ENCODE results near the gene GPRC5D. TPM values are rescaled to one million over a fixed set of nuclear protein-coding genes. Genes with fewer than 3 reads are reported as not detected.

Gene GPRC5D
- polyA plus RNA-seq, 3 donors = 0.49 TPM; not detected in 2

GRCh38 chr12:12998248-12998647 is 46.3 kb upstream of the GPRC5D start:
- Mint-ChIP-seq H3K4me1 (peaks cover 68% of the 10 kb centered on the region), H3K9me3 (no peaks in the 10 kb centered on the region), H3K27ac (no peak overlapping the region), H3K27me3 (ENCODE audit: low read depth in 3 of 3) (no peaks in the 10 kb centered on the region), H3K36me3 (peaks cover 6 to 19% of the 10 kb centered on the region in 2 donors), H3K4me3 (no peak overlapping the region)
- DNase-seq = no peak
- H4K20me1 ChIP-seq (ENCODE audit: insufficient read depth, low read length) = no peaks in the 10 kb centered on the region
- H3K9me3 ChIP-seq (replicated peaks in 1 of 2; ENCODE audit: control insufficient read depth in 1 of 2, insufficient read depth in 1 of 2, low read length in 2 of 2) = no peaks in the 10 kb centered on the region
- 100% methylated on average over 2 of the region's 4 CpGs for WGBS (ENCODE audit: insufficient coverage)
- H3K4me1 ChIP-seq (ENCODE audit: control insufficient read depth in 1 of 2, insufficient read depth in 2 of 2, low read length in 2 of 2) = peaks cover 46 to 52% of the 10 kb centered on the region in 2 donors
- TF ChIP-seq CTCF (IDR thresholded peaks at IDR 0.05) = no peak
- H3K9ac ChIP-seq (ENCODE audit: insufficient read depth, low read length, poor library complexity, severe bottlenecking) = no peak overlapping the region
- H2AFZ ChIP-seq (ENCODE audit: insufficient read depth, low read depth, low read length, poor library complexity, severe bottlenecking) = no peak overlapping the region
- peak overlapping the region; percentile 12 for H3K4me2 ChIP-seq (replicated peaks; ENCODE audit: extremely low read depth, low read length, poor library complexity, severe bottlenecking)
- H3K27me3 ChIP-seq (ENCODE audit: control insufficient read depth in 2 of 2, insufficient read depth in 2 of 2, low read length in 2 of 2) = no peaks in the 10 kb centered on the region
- peak overlapping the region in 1 of 3 experiments; percentile 91 for H3K4me3 ChIP-seq (replicated peaks in 1 of 3; ENCODE audit: low read depth in 2 of 3, low read length in 3 of 3)
- peaks cover 67% of the 10 kb centered on the region for H3K79me2 ChIP-seq (ENCODE audit: insufficient read depth, low read length)
- H3K27ac ChIP-seq (ENCODE audit: low read depth in 1 of 2, low read length in 2 of 2) = no peak overlapping the region
- intact Hi-C loops (cut with micrococcal nuclease) = no loop called here
- H3K36me3 ChIP-seq (replicated peaks in 1 of 2; ENCODE audit: control insufficient read depth in 1 of 2, insufficient read depth in 2 of 2, low read length in 2 of 2) = no peaks in the 10 kb centered on the region

GRCh38 chr12:12997734-12998133 is 45.8 kb upstream of the GPRC5D start:
- H3K27me3 ChIP-seq (ENCODE audit: control insufficient read depth in 2 of 2, insufficient read depth in 2 of 2, low read length in 2 of 2) = no peaks in the 10 kb centered on the region
- intact Hi-C loops (cut with micrococcal nuclease) = no loop called here
- Mint-ChIP-seq H3K4me1 (peaks cover 66% of the 10 kb centered on the region), H3K9me3 (no peaks in the 10 kb centered on the region), H3K27ac (peak overlapping the region in 1 of 7 donors; percentile 78), H3K36me3 (peaks cover 6 to 15% of the 10 kb centered on the region in 2 donors), H3K4me3 (no peak overlapping the region), H3K27me3 (ENCODE audit: low read depth in 3 of 3) (no peaks in the 10 kb centered on the region)
- DNase-seq = no peak
- H3K36me3 ChIP-seq (replicated peaks in 1 of 2; ENCODE audit: control insufficient read depth in 1 of 2, insufficient read depth in 2 of 2, low read length in 2 of 2) = no peaks in the 10 kb centered on the region
- H3K9me3 ChIP-seq (replicated peaks in 1 of 2; ENCODE audit: control insufficient read depth in 1 of 2, insufficient read depth in 1 of 2, low read length in 2 of 2) = no peaks in the 10 kb centered on the region
- H2AFZ ChIP-seq (ENCODE audit: insufficient read depth, low read depth, low read length, poor library complexity, severe bottlenecking) = no peak overlapping the region
- H3K4me3 ChIP-seq (replicated peaks in 1 of 3; ENCODE audit: low read depth in 2 of 3, low read length in 3 of 3) = no peak overlapping the region
- no peak overlapping the region for H3K4me2 ChIP-seq (replicated peaks; ENCODE audit: extremely low read depth, low read length, poor library complexity, severe bottlenecking)
- peaks cover 66% of the 10 kb centered on the region for H3K79me2 ChIP-seq (ENCODE audit: insufficient read depth, low read length)
- peaks cover 48 to 55% of the 10 kb centered on the region in 2 donors for H3K4me1 ChIP-seq (ENCODE audit: control insufficient read depth in 1 of 2, insufficient read depth in 2 of 2, low read length in 2 of 2)
- H4K20me1 ChIP-seq (ENCODE audit: insufficient read depth, low read length) = no peaks in the 10 kb centered on the region
- TF ChIP-seq CTCF (IDR thresholded peaks at IDR 0.05) = no peak
- no peak overlapping the region for H3K27ac ChIP-seq (ENCODE audit: low read depth in 1 of 2, low read length in 2 of 2)
- WGBS (ENCODE audit: insufficient coverage) = no CpG with 5 or more reads among the region's 2 CpGs
- H3K9ac ChIP-seq (ENCODE audit: insufficient read depth, low read length, poor library complexity, severe bottlenecking) = no peak overlapping the region
